Epithelial cell of esophagus (primary cell): ENCODE results near the gene PCSK4.
"Not testable (repeated sequence)": the region's sequence is repeated elsewhere in the genome, so short reads cannot be mapped to it uniquely, and the experiment has no call there.

Experiments
- DNase-seq: peaks from one replicate; pipeline ENCODE4 v3.0.0; 2010; ENCODE audit warnings: low read depth
- H3K4me3 ChIP-seq: 2 replicates; pipeline ENCODE4 v1.5.1; 2011; ENCODE audit warnings: mild to moderate bottlenecking, low read length, control low read depth
- CTCF ChIP-seq: IDR thresholded peaks from 2 replicates; pipeline ENCODE4 v1.5.1; 2011; ENCODE audit warnings: low read depth, mild to moderate bottlenecking, low read length, control low read depth, inconsistent platforms; ENCODE audit not compliant: insufficient read depth; ENCODE audit errors: missing control alignments

PCSK4 gene

GRCh38 chr19:1490311-1491113 lies at the start of gene PCSK4:
Gene PCSK4 (minus strand): TSS chr19:1490350. CDS start chr19:1490346, 4 bp downstream.
- peak within 1 kb of the TSS; percentile 67 for H3K4me3 ChIP-seq
- peak; percentile 99 for DNase-seq
- TF ChIP-seq CTCF = no peak

- not testable (repeated sequence) for DNase-seq, H3K4me3 ChIP-seq
Observed at GRCh38 chr19:1539749-1540148, 49.6 kb upstream of the PCSK4 start.

- H3K4me3 ChIP-seq = no peak overlapping the region
- no peak for TF ChIP-seq CTCF
- no peak for DNase-seq
Observed at GRCh38 chr19:1538978-1539377, 48.8 kb upstream of the PCSK4 start.

GRCh38 chr19:1535699-1536098 lies 45.5 kb upstream of the PCSK4 start:
- DNase-seq, H3K4me3 ChIP-seq: not testable (repeated sequence)

- TF ChIP-seq CTCF = no peak
- DNase-seq = no peak
- H3K4me3 ChIP-seq = no peak overlapping the region
Observed at GRCh38 chr19:1534972-1535371, 44.8 kb upstream of the PCSK4 start.

- no peak for TF ChIP-seq CTCF
- H3K4me3 ChIP-seq = no peak overlapping the region
- no peak for DNase-seq
Observed at GRCh38 chr19:1533510-1534150, 43.5 kb upstream of the PCSK4 start.

- no peak for TF ChIP-seq CTCF
- no peak overlapping the region for H3K4me3 ChIP-seq
- DNase-seq = no peak
Observed at GRCh38 chr19:1532003-1532402, 41.9 kb upstream of the PCSK4 start.

- no peak for DNase-seq
Observed at GRCh38 chr19:1531587-1531986, 41.4 kb upstream of the PCSK4 start.

GRCh38 chr19:1530856-1531255 lies 40.7 kb upstream of the PCSK4 start:
- DNase-seq, H3K4me3 ChIP-seq: not testable (repeated sequence)

More at GRCh38 chr19:1531587-1531986, 41.4 kb upstream of the PCSK4 start:
- H3K4me3 ChIP-seq = no peak overlapping the region
- no peak for TF ChIP-seq CTCF
